Activated CD8-positive, alpha-beta memory T cell treated with anti-CD3 and anti-CD28 coated beads for 48 hours (primary cell): ENCODE results near the gene NANOG.
"Not testable (repeated sequence)": the region's sequence is repeated elsewhere in the genome, so short reads cannot be mapped to it uniquely, and the experiment has no call there.

Experiments
- DNase-seq, 3 experiments: peaks; one replicate each; pipeline ENCODE4 v3.0.0-alpha.2; 2020; ENCODE audit warnings: low read depth in 2 of 3, low spot score in 2 of 3

Gene NANOG

GRCh38 chr12:7788884-7789528 is at the start of gene NANOG:
Gene NANOG, plus strand, starts transcription at chr12:7789402. Its CDS starts 213 bp downstream, at chr12:7789615.
- DNase-seq, result not testable (repeated sequence)

GRCh38 chr12:7747246-7747645 is 42.0 kb upstream of the NANOG start, which contains the start of gene CLEC4C:
Gene CLEC4C, minus strand, starts transcription at chr12:7747375. Its CDS starts 27 bp downstream, at chr12:7747348.
- DNase-seq, result no peak

GRCh38 chr12:7748852-7749251 is 40.4 kb upstream of the NANOG start:
- DNase-seq, result no peak

GRCh38 chr12:7749442-7749841 is 39.8 kb upstream of the NANOG start:
- no peak for DNase-seq

GRCh38 chr12:7750350-7750749 is 38.9 kb upstream of the NANOG start:
- no peak for DNase-seq

- DNase-seq, result no peak
Observed at GRCh38 chr12:7751394-7751793, 37.8 kb upstream of the NANOG start.

GRCh38 chr12:7751941-7752922 is 37.0 kb upstream of the NANOG start:
- DNase-seq, result not testable (repeated sequence)

GRCh38 chr12:7755668-7756067 is 33.5 kb upstream of the NANOG start:
- not testable (repeated sequence) for DNase-seq

- DNase-seq, result no peak
Observed at GRCh38 chr12:7756993-7757392, 32.2 kb upstream of the NANOG start.

- no peak for DNase-seq
Observed at GRCh38 chr12:7758766-7759140, 30.4 kb upstream of the NANOG start.

GRCh38 chr12:7769999-7770398 is 19.2 kb upstream of the NANOG start:
- no peak for DNase-seq

- DNase-seq, result no peak
Observed at GRCh38 chr12:7781274-7781673, 7.9 kb upstream of the NANOG start.

GRCh38 chr12:7782055-7782454 is 7.1 kb upstream of the NANOG start:
- DNase-seq, result no peak

GRCh38 chr12:7783433-7783832 is 5.8 kb upstream of the NANOG start:
- not testable (repeated sequence) for DNase-seq

- DNase-seq, result no peak
Observed at GRCh38 chr12:7784701-7785100, 4.5 kb upstream of the NANOG start.

GRCh38 chr12:7787574-7788293 is 1.5 kb upstream of the NANOG start:
- no peak for DNase-seq

- no peak for DNase-seq
Observed at GRCh38 chr12:7788294-7788660, 925 bp upstream of the NANOG start.

GRCh38 chr12:7793211-7793610 is 4.0 kb downstream of the NANOG start:
- no peak for DNase-seq

GRCh38 chr12:7797269-7797668 is 8.1 kb downstream of the NANOG start:
- not testable (repeated sequence) for DNase-seq

GRCh38 chr12:7797698-7798398 is 8.6 kb downstream of the NANOG start:
- no peak for DNase-seq

- DNase-seq, result not testable (repeated sequence)
Observed at GRCh38 chr12:7798750-7799308, 9.6 kb downstream of the NANOG start.
